AML-193 (cell line): ENCODE data around the gene HHATL.
"Not testable (repeated sequence)": the region's sequence is repeated elsewhere in the genome, so short reads cannot be mapped to it uniquely, and the experiment has no call there.

Experiments
- DNase-seq, 2 experiments: peaks; one replicate each; lab custom pipeline; 2025; lab: John Stamatoyannopoulos, UW

HHATL gene

DNA sequence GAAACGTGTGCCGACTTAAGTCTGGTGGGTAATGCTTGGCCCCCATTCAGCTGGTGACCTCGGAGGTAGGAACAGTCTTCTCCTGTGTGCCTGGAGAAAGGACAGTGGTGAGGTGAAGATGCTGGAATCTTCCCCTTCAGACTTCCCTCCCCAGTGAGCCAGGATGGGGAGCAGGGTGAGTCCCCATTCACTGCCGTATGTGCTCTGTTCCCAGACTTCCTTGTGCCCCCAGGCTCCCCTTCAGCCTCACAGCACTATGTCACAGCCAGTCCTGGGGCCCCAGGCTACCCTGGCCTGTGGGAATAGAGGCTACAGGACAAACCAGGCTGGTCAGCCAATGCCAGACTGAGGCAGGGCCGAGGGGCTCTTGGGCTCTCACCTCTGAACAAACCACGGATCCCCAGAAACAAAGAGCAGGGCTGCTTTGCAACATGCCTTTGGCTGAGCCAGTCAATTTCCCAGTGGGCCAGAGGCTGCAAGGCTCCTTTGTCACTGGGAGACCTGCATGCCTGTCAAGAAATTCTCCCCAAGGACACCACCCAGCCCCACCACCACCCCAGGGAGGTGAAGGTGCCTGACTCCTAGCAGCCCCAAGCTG, 31.8 kb upstream of the HHATL start:
- no peak for DNase-seq

DNA sequence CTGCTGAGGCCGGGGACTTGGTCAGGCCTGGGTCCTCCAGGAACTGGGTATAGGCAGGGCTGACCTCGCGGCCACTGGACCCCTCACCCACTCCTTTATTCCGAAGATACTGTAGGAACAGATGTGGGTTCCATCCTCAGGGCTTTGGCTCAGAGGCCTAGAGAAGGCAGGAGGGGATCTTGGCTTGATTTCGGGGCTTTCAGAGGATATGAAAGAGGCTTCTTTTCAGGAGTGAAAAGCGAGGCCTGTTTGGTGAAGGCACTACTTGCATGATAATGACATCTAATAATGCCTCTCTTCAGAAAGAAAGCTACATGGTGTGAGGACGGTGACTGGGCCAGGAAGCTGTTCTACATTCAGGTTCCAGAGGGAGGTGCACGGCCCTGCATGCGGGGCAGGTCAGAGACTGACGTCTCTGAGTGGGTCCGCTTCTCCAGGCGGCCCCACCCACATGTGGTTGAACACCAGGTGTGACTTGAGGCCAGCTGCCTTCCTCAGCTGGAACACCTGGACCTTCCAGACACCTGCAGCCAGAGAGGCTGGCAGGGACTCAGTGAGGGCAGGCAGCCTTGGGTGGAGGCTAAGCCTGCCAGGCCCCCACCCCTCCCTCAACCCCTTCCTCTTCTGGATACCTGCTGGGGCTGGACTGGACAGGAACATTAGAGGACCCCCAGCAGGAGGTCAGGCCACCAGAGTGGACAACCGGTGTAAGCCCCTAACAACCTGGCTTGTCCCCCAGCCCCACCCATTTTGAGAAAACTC, 31.1 kb upstream of the HHATL start:
- no peak for DNase-seq

DNA sequence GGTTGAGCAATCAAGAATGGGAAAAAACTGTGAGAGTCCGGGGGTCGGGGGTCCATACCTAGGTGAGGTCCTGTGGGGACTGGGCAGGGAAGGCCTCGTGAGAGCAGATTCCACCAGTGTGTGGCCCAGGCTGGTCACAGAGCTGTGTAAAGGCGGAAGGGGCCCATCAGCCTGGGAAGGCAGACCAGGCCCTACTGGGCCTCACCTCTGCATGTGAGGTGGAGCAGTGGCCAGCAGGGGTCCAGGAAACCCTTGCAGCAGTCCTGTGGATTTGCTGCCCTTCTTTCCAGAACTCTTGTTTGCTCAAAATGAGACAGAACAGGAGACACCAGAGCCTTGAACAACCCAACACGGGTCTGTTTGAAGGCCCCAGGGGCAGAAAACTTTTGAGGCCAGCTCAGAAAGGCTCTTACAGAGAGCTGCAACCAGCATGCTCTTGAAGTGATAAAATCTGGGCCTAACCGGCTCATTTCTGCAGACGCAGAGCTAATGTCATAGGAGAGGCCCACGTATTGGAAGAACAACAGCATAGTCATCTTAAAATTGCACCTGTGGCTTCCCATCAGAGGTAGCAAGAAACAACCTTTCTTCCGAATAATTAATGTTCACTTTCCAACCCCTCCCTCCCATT, 30.3 kb upstream of the HHATL start:
- no peak for DNase-seq

DNA sequence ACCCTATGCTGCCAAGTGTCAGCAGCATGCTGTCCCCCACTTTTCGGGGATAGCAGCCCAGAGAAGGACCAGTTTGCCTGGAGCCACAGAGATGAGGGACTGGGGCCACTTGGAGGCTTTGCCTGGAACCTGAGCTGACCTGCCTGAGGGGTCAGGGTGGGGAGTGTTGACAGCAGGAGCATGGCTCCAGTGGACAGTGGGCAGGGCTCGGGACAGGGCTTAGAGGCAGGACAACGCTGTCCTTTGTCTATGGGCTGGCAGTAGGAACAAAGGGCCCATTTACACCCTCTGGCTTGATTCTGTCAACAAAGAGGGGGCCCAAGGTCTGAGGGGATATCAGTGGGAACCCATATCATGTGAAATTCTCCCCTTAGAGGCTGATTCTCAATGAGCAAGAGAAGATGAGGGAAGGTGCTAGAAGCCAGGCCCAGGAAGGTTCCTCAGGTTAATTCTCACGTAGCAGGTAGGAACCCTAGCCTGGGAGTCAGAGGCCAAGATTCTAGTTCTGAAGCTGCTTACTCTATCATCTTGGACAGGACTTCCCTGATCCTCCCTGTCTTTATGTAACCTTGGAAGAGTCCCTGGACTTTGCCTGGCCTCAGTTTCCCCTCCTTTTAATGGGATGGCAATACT, 29.7 kb upstream of the HHATL start:
- DNase-seq: no peak

DNA sequence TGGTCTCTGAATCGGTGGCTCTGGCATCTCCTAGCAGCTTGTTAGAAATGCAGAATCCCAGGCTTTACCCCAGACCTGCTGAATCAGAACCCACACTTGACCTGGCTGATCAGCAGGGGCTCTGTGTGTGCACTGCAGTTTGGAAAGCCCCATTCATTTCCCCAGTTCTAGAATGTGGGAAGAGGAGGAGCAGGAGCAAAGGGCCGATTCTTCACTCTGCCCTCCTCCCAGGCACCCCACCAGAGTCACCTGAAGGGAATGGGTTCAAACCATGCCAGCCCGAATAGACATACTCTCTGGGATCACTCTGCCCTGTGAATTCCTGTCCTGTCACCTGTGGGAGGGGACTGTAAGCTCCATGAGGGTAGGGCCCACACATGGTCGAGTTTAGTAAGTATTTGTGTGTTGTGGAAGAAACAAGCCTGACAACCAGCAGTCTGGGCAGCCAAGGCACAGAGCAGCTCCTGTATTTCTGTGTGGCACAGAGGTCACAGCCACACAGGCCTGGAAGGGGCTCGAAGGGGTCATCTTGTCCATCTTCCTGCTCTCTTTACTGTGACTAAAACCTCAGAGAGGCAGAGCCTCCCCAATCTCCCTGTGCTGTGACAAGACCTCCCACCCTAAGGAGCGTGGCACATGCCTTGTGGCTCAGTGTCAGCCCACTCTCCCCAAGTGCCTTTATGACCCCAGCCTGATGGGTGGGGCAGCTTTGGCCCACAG, 29.0 kb upstream of the HHATL start:
- no peak for DNase-seq

DNA sequence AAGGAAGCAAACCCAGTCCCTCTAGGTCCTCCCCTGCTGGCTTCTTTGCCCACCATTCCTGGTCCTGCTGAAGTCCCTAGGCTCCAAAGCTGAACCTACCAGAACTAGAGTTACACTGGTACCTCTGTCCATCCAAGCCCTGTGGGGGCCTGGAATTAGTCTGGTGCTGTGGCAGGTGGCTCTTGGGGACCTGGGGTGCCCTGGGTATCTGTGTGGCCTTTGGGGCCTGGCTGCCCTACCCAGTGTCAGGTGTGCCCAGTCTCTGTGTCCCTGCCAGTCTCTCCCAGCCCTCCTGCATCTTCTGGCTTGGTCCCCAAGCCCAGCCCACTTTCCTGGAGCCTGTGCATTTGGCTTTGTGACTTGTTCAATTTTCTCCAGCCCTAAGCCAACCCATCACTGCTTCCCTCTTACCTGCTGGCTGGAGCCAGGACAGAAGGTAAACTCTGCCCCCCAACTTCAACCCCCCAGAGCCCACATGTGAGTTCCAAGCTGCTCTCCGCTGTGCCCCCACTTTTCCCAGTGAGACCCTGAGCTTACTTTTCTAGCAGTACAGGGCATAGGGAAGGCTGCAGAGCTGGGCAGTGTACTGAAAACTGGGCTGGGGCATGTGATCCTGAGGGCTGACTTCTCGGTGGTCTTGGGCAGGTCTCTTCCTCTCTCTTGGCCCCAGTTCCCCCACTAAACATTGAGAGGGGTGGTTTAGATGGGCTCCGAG, 28.3 kb upstream of the HHATL start:
- no peak for DNase-seq

DNA sequence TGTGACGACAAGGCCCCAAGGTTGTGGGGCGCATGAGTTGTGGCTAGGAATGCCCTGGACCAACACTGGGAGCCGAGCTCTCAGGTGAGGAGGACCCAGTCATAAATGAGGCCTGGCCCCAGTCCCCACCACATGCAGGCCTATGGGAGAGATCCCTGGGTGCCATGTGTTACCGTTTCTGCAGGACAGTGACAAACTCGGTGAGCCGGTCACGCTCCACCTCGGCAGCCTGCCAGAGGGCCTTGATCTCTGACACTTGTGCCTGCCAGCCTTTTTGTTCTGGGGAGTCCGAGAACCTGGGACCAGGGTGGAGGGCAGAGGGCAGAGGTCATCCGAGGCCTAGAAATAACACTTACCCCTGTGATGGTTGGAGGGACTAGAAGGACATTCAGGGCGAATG, 27.7 kb upstream of the HHATL start:
- no peak for DNase-seq

DNA sequence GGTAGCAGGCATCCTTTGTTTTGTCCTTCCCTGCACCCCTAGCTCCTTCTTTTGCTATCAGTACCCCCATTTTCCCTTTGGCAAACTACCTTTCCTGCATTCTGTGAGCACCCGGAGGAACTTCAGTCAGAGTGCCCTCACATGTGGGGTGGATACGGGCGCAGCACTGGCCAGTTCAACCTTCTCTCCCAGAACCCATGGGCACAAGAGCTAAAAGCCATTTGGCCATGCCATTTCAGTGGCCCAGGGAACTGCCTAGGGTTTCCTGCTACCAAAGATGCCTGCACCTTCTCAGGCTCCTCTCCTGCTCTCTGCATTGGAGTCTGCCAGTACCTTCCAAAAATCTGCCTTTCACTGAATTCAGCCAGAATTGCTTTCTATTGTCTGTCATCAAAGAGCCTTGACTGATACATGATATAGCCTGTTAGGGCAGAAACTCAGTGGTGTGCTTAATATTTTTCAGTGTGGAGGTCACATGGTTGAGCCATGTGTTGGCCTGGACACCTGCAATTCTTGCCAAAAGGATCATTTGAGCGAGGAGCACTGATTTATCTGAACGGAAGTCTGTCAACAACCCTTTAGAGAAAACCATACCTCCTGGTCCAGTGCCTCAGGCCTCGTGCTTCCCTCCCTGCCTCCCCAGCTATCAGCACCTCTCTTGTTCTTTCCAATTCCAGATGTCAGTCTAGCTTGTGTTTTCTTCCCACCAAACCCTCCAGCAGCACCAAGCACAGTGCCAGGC, 27.0 kb upstream of the HHATL start:
- DNase-seq: no peak

DNA sequence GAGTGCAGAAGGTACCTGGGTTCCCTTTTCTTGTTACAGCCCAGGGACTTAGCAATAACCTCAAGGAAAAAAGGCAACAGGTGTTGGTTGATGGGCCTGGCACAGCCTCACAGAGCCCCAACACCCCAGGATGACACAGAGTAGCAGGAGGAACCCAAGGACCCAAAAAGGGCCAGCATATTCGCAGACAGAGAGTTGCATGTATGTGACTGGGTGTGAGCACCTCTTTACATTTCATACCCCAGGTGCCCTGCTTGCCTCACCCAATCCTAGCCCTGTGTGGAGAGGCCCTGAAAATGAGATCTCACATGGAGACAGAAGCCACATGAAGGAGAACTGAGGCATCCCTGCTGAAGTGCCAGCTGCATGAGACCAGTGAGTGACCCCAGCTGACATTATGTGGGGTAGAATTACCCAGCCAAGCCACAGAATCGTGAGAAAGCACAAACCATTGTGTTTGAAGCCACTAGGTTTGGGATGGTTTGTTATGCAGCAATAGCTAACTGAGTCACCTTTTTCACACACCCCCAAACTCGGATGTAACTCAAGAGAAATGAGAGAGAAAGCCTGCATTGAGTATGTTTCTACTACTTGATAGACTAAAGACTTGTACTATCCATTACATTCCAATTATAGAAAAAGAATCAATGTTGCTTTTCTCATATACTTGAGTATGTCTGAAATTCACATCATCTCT, 26.2 kb upstream of the HHATL start:
- no peak for DNase-seq

DNA sequence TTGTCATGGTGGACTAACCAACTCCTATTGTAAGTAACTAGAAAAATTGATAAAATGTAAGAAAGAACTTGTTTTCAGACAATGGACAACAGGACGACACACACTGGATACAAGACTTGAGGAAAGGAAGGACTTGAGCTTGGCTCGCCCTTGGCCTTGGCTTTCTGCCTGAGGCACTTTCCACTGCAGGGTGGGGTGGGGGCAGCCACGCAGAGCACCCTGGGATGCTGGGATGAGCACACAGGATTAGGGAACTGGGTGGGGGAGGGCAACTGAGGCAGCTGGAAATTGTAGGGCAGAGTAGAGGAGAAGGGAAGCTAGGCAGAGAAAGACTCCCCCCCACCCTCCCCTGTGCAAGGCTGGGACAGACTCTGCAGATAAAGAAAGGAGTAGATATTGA, 25.5 kb upstream of the HHATL start:
- DNase-seq: no peak

DNA sequence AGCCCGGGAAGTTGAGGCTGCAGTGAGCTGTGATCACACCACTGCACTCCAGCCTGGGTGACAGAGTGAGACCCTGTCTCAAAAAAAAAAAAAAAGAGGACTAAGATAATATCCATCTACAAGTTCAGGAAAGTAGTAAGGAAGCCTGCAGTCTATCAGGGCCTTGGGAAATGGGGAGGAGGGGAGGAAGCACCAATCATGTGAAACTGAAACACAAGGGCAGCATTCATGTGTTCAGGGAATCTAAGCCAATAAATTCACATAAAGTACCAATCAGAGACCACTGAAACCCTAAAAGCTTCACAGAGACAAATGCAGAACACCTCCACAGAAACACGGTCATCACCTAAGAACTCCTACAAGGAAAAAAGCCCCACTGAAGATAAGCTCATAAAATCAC, 22.9 kb upstream of the HHATL start:
- DNase-seq: no peak

DNA sequence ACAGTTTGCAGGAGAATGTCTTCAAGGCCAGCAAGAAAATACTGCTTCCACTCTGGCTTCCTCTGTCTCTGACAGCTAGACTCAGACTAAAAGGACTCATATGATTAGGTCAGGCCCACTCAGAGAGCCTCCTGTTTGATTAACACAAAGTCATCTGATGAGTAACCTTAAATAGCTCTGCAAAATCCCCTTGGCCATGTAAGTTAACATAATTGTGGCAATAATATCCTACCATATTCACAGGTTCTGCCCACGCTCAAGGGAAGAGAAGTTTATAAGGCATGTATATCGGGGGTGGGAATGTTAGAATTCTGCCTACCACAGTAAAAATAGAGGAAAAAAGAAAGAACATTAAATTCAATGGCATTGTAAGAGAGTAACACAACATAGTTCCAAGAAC, 20.6 kb upstream of the HHATL start:
- no peak for DNase-seq

DNA sequence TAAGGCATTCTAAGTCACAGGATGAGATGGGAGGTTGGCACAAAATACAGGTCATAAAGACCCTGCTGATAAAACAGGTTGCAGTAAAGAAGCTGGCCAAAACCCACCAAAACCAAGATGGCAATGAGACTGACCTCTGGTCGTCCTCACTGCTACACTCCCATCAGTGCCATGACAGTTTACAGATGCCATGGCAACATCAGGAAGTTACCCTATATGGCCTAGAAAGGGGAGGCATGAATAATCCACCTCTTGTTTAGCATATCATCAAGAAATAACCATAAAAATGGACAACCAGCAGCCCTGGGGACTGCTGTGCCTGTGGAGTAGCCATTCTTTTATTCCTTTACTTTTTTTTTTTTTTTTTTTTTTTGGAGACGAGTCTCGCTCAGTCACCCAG, 19.8 kb upstream of the HHATL start:
- not testable (repeated sequence) for DNase-seq

DNA sequence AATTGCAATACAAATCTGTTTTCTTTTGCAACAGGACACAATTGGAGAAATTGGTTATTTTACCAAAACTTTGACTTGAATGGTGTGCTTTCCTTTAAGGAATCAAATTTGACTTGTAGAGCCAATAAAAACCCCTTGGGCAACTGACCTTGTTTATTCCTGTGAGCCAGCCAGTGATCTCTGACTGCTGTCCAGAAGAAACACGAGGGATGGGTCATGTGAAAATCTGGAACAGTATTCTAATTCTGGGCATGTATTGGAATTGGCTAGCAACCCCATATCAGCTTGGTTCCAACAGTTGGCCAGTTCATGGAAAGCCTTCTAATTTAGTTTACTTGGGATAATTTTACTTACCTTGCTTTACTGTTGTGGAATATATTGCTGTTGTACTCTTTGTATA, 19.1 kb upstream of the HHATL start:
- DNase-seq: no peak

DNA sequence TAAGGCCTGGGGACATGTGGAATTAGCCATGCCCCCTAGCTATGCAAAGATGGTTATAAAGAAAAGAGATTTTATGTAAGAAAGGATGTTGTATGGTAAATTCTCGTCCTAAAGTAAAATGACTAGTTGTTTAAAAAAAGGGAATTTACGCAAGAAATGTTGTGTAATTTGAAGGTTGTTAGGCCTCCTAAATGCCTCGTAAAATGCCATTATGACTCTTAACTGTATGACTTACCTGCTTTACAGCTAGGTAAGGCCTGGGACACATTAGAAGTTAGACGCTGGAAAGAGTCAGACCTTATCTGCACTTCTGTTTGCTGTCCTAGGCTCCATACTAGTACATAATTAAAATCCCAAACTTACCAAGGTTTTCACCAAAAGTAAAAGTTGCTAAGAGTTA, 17.5 kb upstream of the HHATL start:
- DNase-seq: peak; percentile 63 to 71

DNA sequence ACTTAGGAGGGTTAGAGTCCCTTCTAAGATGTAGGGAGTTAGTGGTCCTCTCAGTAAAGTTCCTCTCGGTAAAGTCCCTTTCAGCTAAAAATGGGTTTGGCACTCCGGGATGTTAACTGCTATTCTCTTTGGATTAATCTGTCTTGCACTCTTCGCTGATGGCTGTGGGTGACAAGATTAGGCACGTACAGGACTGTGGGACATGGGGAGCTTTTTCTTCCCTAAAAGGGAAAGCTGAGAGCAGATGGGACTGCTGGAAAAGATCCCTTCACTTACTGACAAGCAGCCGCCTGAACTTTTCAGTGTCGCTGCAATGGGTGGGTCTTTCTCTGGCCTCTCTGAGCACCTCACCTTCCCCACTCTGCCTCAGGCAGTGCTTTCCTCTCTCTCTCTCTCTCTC, 16.4 kb upstream of the HHATL start:
- DNase-seq: no peak

DNA sequence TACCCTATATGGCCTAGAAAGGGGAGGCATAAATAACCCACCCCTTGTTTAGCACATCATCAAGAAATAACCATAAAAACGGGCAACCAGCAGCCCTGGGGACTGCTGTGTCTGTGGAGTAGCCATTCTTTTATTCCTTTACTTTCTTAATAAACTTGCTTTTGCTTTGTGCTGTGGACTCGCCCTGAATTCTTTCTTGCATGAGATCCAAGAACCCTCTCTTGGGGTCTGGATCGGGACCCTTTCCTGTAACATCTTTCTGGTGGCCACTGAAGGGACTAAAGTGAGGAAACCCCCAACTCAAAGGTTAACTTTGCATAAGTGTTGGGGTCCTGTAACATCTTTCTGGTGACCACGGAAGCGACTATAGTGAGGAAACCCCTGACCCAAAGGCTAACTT, 15.7 kb upstream of the HHATL start:
- no peak for DNase-seq

DNA sequence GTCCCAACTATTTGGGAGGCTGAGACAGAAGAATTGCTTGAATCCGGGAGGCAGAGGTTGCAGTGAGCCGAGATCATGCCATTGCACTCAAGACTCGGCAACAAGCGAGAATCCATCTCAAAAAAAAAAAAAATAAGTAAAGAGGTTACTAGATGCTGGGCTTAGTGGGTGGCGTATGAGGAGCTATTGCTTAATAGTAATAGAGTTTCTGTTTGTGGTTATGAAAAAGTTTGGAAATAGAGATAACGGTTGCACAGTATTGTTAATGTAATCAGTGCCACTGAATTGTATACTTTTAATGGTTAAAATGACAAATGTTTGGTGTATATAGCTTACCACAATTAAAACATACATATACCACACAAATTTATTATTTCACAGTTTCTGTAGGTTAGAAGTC, 14.7 kb upstream of the HHATL start:
- DNase-seq: peak; percentile 73 to 82

DNA sequence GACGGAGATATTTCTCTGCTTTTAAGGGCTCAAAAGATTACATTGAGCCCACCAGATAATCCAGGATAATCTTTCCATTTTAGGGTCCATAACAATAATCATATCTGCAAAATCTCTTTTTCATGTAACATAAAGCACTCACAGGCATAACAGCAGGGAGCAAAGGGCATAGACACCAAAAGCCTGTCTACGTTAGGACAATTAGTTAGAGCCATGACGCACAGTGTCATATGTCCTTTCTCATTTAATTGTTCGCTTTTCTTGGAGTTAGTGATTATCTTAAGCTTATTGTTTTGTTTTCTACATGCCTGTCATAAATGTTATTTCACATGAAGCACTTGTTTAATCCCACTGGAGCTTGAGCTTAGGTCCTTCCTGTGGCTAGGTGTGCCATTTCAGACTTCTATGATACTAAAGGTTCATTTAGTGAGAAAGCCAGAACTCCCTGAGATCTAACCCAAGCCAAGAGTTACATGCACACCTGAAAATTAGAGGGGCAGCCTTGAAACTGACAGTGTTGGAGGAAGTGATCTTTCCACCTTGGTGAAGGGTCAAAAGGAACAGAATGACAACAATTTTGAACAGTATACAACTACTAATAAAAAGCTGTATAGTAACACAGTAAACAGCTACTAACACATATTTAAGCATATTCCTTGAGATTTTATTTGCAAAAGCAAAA, 11.7 kb upstream of the HHATL start:
- DNase-seq: no peak

DNA sequence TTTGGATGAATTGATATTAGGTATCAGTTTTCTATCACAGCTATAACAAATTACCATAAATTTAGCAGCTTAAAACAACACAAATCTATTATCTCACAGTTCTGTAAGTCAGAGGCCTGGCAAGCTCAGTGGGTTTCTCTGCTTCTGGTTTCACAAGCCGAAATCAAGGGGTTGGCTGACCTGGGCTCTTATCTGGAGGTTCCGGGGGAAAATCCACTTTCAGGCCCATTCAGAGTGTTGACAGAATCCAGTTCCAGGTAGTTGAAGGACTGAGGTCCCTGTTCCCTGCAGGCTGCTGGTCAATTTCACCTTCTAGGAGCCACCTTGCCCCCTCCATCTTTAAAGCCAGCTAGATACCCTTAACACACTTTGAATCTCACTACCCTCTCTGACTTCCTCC, 11.1 kb upstream of the HHATL start:
- DNase-seq: no peak
